GM18951 (cell line): ENCODE data around the gene MAPK4.

Source experiments
- POLR2A ChIP-seq: IDR thresholded peaks from 4 replicates; pipeline ENCODE4 v1.6.1; 2011; ENCODE audit warnings: mild to moderate bottlenecking; ENCODE audit not compliant: insufficient read length, insufficient read depth; ENCODE audit errors: extremely low read depth
- in situ Hi-C: fragments of 300-500 bp; cut with MboI; formaldehyde crosslinking; loops from one replicate; pipeline ENCODE4 v1.12.0; 2022; ENCODE audit warnings: low sequenced_read_pairs, mixed read lengths, inconsistent platforms; ENCODE audit not compliant: unreplicated experiment

MAPK4 gene

DNA sequence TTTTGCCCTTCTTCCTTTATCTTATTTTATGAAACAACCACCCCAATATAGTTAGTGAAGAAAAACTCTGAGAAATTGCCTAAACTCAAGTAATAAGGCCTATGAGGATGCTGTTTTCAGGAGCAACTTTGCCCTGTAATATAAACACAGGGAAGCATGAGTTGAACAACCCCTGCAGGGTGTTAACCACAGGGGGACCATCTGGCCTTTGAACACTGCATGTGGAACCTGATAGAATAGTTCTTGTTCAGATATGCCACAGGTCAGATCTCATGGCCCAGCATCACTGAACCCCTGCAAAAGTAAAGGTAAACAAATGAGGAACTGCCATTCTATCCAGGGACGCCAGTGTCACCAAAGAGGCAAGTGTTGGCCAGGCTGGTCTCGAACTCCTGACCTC is 82.6 kb downstream of the MAPK4 start:
- TF ChIP-seq POLR2A = no peak
- in situ Hi-C loops = no loop called here

GRCh38 chr18:50644146-50644545 is 84.3 kb downstream of the MAPK4 start:
- no peak for TF ChIP-seq POLR2A
- in situ Hi-C loops = no loop called here

- no peak for TF ChIP-seq POLR2A
- in situ Hi-C loops = no loop called here
Observed at GRCh38 chr18:50644807-50645206, 84.9 kb downstream of the MAPK4 start.

- in situ Hi-C loops = no loop called here
- TF ChIP-seq POLR2A = no peak
Observed at GRCh38 chr18:50647237-50647636, 87.3 kb downstream of the MAPK4 start.

GRCh38 chr18:50647792-50648191 is 87.9 kb downstream of the MAPK4 start:
- TF ChIP-seq POLR2A = no peak
- in situ Hi-C loops = no loop called here

GRCh38 chr18:50649821-50650220 is 89.9 kb downstream of the MAPK4 start:
- no peak for TF ChIP-seq POLR2A
- in situ Hi-C loops = no loop called here

- in situ Hi-C loops = no loop called here
Observed at GRCh38 chr18:50651334-50651733, 91.4 kb downstream of the MAPK4 start.

DNA sequence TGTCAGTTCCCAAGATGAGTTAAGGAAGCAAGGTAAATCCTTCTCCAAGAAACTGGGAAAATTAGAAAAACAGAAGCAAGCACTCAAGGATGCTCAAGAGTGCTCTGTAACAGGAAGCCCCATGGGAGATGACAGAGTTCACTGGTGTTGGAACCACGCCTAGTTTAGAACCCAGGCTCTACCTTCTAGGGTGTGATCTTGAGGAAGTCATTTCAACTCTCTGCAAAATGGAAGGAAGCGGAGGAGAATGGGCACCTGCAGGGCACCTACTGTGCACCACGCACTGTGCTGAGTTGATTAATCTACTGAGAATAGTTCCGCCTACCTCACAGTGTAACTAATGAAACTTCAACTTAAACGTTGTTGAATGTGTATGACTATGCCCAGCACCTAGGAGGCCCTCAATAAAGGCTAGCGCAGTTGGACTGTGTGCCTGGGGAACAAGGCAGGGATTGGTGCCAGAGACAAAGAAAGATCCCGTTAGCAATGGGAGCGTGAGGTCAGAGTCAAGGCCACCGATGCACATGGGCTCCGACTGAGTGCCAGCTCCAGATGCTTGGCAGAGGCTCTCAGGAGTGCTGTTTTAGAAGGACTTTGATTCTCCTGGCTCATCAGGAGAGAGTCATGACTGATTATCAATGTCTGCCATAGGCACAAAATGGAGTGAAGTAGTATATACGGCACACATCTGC is 93.7 kb downstream of the MAPK4 start:
- TF ChIP-seq POLR2A = no peak
- in situ Hi-C loops = no loop called here

More at GRCh38 chr18:50651334-50651733, 91.4 kb downstream of the MAPK4 start:
- no peak for TF ChIP-seq POLR2A

- TF ChIP-seq POLR2A = no peak
- in situ Hi-C loops = no loop called here
Observed at GRCh38 chr18:50654211-50654610, 94.3 kb downstream of the MAPK4 start.

GRCh38 chr18:50654658-50655550 is 95.0 kb downstream of the MAPK4 start:
- in situ Hi-C loops = no loop called here
- no peak for TF ChIP-seq POLR2A

- in situ Hi-C loops = no loop called here
- TF ChIP-seq POLR2A = no peak
Observed at GRCh38 chr18:50656396-50656795, 96.5 kb downstream of the MAPK4 start.

GRCh38 chr18:50656841-50657470 is 97.1 kb downstream of the MAPK4 start:
- in situ Hi-C loops = no loop called here
- no peak for TF ChIP-seq POLR2A

DNA sequence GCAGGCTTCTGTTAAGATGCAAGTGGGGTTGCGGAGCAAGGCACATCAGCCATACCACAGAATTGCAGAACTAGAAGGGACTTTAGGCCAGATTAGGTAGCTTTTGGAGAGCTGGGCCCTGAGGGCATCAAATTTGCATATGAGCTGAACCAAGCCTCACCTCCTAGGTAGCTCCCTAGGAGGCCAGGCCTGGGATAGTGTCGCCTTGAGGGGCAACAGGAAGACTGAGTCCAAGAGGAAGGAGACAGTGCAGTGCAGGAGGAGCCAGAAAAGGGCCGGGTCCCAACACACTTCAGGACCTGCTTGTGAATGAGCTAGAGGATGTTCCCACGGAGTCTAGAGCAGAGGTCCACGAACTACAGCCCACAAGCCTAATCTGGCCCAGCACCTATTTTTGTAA is 98.7 kb downstream of the MAPK4 start:
- in situ Hi-C loops = no loop called here
- no peak for TF ChIP-seq POLR2A
